OCI-LY3 (cell line): ENCODE data around the gene PMM2.
"Not testable (repeated sequence)": the region's sequence is repeated elsewhere in the genome, so short reads cannot be mapped to it uniquely, and the experiment has no call there.

Experiments used
- H2AFZ ChIP-seq: fragments of 200-600, 300-600 bp; shearing (Covaris generic); 2 replicates; pipeline ENCODE4 v1.6.0; 2014; ENCODE audit warnings: antibody characterized with exemption, low read depth, low read length
- H3K27ac ChIP-seq: fragments of 200-600, 300-600 bp; sonication (generic); 2 replicates; pipeline ENCODE4 v1.5.1; 2014; ENCODE audit warnings: mild to moderate bottlenecking, low read length, moderate library complexity, mixed read lengths
- H3K27me3 ChIP-seq: fragments of 200-600, 300-600 bp; sonication (generic); 2 replicates; pipeline ENCODE4 v1.6.1; 2014; ENCODE audit warnings: low read depth, low read length, mixed read lengths
- H3K36me3 ChIP-seq: fragments of 200-600, 300-600 bp; sonication (generic); replicated peaks from 2 replicates; pipeline ENCODE3; 2014; ENCODE audit warnings: low read depth, low read length, mixed read lengths
- H3K4me1 ChIP-seq: fragments of 300-600, 200-600 bp; sonication (generic); 2 replicates; pipeline ENCODE4 v1.6.1; 2014; ENCODE audit warnings: low read length, mixed read lengths
- H3K4me2 ChIP-seq: fragments of 200-600, 300-600 bp; sonication (generic); 2 replicates; pipeline ENCODE4 v1.6.1; 2014; ENCODE audit warnings: low read length, mixed read lengths
- H3K4me3 ChIP-seq: fragments of 300-600, 200-600 bp; sonication (generic); 2 replicates; pipeline ENCODE4 v1.5.1; 2014; ENCODE audit warnings: antibody characterized with exemption, mild to moderate bottlenecking, low read length, moderate library complexity
- H3K79me2 ChIP-seq: fragments of 300-600, 200-600 bp; shearing (Covaris generic); 2 replicates; pipeline ENCODE4 v1.6.1; 2014; ENCODE audit warnings: mild to moderate bottlenecking, low read length, mixed read lengths
- H3K9ac ChIP-seq: fragments of 300-600, 200-600 bp; shearing (Covaris generic); 2 replicates; pipeline ENCODE4 v1.6.0; 2014; ENCODE audit warnings: mild to moderate bottlenecking, low read length, moderate library complexity
- H3K9me3 ChIP-seq: fragments of 200-600, 300-600 bp; shearing (Covaris generic); 2 replicates; pipeline ENCODE4 v1.6.1; 2014; ENCODE audit warnings: low read length, mixed read lengths; ENCODE audit not compliant: insufficient read depth
- H4K20me1 ChIP-seq: fragments of 200-600, 300-600 bp; sonication (generic); 2 replicates; pipeline ENCODE4 v1.6.1; 2016; ENCODE audit warnings: low read length, mixed read lengths; ENCODE audit not compliant: insufficient read depth
- EZH2phosphoT487 ChIP-seq: fragments of 200-600 bp; shearing (Covaris generic); IDR thresholded peaks from 2 replicates; pipeline ENCODE4 v1.6.1; 2018; ENCODE audit warnings: antibody characterized with exemption, mixed run types, low read depth
- TF ChIP-seq, protein P1 (sequence below): fragments of 200-600, 300-600 bp; sonication (generic); IDR thresholded peaks from 2 replicates; pipeline ENCODE4 v1.5.1; 2014; ENCODE audit warnings: antibody characterized with exemption, low read length, low read depth

Gene PMM2

DNA sequence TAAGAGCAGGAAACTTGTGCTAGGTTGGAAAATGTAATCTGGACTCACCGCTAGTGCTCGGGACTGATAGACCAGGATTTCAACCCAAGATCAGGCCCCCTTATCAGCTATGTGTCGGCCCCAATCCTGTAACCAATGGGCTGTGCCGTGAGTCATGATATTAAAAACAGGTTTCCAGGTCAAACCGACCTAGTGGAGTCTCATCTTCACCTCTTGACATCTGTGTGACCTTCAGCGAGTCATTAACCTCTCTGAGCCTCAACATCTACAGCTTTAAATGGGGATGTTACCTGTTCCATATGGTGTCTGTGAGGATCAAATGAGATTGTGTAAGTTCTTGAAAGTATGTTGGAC is 512 bp downstream of the PMM2 start:
- Histone ChIP-seq H3K36me3 (peaks cover 23% of the 10 kb centered on the region), H3K27me3 (no peaks in the 10 kb centered on the region), H4K20me1 (peaks cover 16% of the 10 kb centered on the region), H3K27ac (peak overlapping the region; percentile 64), H3K4me3 (peak overlapping the region; percentile 99), H3K9me3 (no peaks in the 10 kb centered on the region), H3K9ac (peak overlapping the region; percentile 97), H3K4me1 (peaks cover 20% of the 10 kb centered on the region), H3K79me2 (peaks cover 84% of the 10 kb centered on the region), H2AFZ (peak overlapping the region; percentile 31; the same call in 1 of the 2 replicates), H3K4me2 (peak overlapping the region; percentile 94)
- TF ChIP-seq, protein P1, sequence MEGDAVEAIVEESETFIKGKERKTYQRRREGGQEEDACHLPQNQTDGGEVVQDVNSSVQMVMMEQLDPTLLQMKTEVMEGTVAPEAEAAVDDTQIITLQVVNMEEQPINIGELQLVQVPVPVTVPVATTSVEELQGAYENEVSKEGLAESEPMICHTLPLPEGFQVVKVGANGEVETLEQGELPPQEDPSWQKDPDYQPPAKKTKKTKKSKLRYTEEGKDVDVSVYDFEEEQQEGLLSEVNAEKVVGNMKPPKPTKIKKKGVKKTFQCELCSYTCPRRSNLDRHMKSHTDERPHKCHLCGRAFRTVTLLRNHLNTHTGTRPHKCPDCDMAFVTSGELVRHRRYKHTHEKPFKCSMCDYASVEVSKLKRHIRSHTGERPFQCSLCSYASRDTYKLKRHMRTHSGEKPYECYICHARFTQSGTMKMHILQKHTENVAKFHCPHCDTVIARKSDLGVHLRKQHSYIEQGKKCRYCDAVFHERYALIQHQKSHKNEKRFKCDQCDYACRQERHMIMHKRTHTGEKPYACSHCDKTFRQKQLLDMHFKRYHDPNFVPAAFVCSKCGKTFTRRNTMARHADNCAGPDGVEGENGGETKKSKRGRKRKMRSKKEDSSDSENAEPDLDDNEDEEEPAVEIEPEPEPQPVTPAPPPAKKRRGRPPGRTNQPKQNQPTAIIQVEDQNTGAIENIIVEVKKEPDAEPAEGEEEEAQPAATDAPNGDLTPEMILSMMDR: no peak
- no peak for TF ChIP-seq EZH2phosphoT487

DNA sequence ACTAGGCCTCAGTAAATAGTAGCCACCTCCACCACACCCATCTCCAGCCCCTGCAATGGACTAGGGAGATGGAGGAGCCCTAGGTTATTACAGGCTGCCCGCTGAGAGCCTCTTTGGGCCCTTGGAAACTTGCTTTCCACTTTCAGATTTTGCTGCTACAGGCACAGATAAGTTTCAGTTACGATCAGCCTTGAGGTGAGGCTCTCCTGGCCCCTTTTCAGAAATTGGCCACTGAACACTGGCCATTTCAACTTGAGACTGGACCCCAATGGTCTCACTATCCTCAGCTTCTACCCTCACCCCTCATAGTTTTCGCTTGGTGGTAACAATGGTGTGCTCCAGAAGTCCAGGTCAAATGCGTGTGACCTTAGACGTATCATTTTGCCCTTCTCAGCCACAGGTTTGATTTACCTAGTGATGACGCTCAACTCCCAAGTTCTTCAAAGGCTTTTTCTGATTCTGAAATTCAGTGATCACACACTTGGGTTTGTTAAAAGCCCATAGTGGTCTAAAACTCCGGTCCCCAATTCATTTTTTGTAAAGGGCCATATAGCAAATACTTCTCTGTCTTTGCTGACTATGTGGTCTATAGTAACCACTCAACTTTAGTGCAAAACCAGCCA is 1.0 kb downstream of the PMM2 start:
- Histone ChIP-seq H3K4me3 (peak overlapping the region; percentile 99), H3K4me2 (peak overlapping the region; percentile 94), H3K27ac (peak overlapping the region; percentile 64), H3K36me3 (peaks cover 25% of the 10 kb centered on the region), H3K9me3 (no peaks in the 10 kb centered on the region), H3K27me3 (no peaks in the 10 kb centered on the region), H3K4me1 (peaks cover 20% of the 10 kb centered on the region), H3K9ac (peak overlapping the region; percentile 97), H3K79me2 (peaks cover 87% of the 10 kb centered on the region), H4K20me1 (peaks cover 16% of the 10 kb centered on the region), H2AFZ (no peak overlapping the region)
- TF ChIP-seq EZH2phosphoT487: no peak
- TF ChIP-seq, protein P1: no peak

DNA sequence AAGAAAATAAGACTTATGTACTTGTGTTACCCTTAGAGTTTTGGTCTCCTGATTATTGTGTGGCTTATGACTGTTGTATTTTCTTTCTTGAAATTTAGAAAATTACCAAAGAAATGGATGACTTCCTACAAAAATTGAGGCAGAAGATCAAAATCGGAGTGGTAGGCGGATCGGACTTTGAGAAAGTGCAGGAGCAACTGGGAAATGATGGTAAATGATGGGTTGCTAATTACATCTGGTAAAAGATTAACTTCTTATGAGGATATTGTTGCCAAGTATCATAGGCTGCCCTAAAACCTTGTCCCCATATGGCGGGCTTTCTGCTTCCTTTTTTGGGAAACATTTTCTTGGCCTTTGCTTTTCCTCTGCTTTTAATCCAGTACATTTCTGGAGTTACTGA is 4.1 kb downstream of the PMM2 start:
- H3K36me3 ChIP-seq: peaks cover 42% of the 10 kb centered on the region

DNA sequence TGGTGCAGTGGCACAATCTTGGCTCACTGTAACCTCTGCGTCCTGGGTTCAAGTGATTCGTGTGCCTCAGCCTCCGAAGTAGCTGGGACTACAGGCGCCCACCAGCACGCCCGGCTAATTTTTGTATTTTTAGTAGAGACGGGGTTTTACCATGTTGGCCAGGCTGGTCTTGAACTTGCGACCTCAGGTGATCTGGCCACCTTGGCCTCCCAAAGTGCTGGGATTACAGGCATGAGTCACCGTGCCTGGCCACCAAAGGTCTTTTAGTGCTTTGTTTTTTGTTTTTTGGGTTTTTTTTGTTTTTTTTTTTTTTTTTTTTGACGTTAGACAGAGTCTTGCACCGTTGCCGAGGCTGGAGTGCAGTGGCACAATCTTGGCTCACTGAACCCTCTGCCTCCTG is 6.1 kb downstream of the PMM2 start:
- peaks cover 12% of the 10 kb centered on the region for H3K4me1 ChIP-seq
- peaks cover 52% of the 10 kb centered on the region for H3K36me3 ChIP-seq
- H3K79me2 ChIP-seq: peaks cover 83% of the 10 kb centered on the region
- not testable (repeated sequence) for H3K27ac ChIP-seq, H2AFZ ChIP-seq, H3K4me3 ChIP-seq, H3K9me3 ChIP-seq, H3K4me2 ChIP-seq, H3K9ac ChIP-seq, H3K27me3 ChIP-seq
- H4K20me1 ChIP-seq: peaks cover 16% of the 10 kb centered on the region

More for the DNA sequence above, 4.1 kb downstream of the PMM2 start:
- Histone ChIP-seq H3K9ac (no peak overlapping the region), H3K9me3 (no peaks in the 10 kb centered on the region), H3K4me2 (no peak overlapping the region), H3K27me3 (no peaks in the 10 kb centered on the region), H2AFZ (no peak overlapping the region), H4K20me1 (peaks cover 16% of the 10 kb centered on the region), H3K4me1 (peaks cover 14% of the 10 kb centered on the region), H3K4me3 (no peak overlapping the region), H3K27ac (no peak overlapping the region), H3K79me2 (peaks cover 93% of the 10 kb centered on the region)
- TF ChIP-seq, protein P1: no peak
- TF ChIP-seq EZH2phosphoT487: no peak
